ENCODE data around the gene KIF26B. TPM values are rescaled to one million over a fixed set of nuclear protein-coding genes. Genes with fewer than 3 reads are reported as not detected.
"Not testable (repeated sequence)": the region's sequence is repeated elsewhere in the genome, so short reads cannot be mapped to it uniquely, and the experiment has no call there.

KIF26B gene
- total RNA-seq, 4 donors from 2014 or later = 3.6 to 7.0 (median 5.2) TPM

DNA sequence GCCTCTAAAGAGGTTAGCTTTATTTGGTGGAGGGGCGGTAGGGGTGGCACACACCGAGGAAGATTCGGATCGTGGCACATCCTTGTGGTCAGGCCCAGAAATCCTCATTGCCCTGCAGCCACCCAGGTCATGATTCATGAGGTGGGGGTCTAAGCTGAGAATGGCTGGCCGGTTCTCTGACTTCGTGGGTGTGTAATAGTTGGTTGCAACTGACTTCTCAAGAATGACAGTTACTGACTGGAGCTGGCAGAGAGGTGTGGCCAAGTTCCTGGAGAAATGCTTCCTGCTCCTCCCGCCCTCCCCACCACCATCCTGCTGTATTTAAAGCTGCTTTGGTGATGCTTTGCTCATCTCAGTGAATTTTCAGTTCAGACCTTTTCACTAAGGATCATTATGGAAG is 198.6 kb downstream of the KIF26B start:
- Histone ChIP-seq H3K36me3 (no peaks in the 10 kb centered on the region), H3K9me3 (no peaks in the 10 kb centered on the region), H3K27me3 (no peaks in the 10 kb centered on the region), H3K4me1 (no peaks in the 10 kb centered on the region), H3K4me3 (no peak overlapping the region), H3K27ac (no peak overlapping the region)
- TF ChIP-seq EP300 (IDR thresholded peaks at IDR 0.05) (no peak), POLR2A (IDR thresholded peaks at IDR 0.05) (no peak), POLR2AphosphoS5 (IDR thresholded peaks at IDR 0.05) (no peak)
- TF ChIP-seq, protein P1, sequence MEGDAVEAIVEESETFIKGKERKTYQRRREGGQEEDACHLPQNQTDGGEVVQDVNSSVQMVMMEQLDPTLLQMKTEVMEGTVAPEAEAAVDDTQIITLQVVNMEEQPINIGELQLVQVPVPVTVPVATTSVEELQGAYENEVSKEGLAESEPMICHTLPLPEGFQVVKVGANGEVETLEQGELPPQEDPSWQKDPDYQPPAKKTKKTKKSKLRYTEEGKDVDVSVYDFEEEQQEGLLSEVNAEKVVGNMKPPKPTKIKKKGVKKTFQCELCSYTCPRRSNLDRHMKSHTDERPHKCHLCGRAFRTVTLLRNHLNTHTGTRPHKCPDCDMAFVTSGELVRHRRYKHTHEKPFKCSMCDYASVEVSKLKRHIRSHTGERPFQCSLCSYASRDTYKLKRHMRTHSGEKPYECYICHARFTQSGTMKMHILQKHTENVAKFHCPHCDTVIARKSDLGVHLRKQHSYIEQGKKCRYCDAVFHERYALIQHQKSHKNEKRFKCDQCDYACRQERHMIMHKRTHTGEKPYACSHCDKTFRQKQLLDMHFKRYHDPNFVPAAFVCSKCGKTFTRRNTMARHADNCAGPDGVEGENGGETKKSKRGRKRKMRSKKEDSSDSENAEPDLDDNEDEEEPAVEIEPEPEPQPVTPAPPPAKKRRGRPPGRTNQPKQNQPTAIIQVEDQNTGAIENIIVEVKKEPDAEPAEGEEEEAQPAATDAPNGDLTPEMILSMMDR (IDR thresholded peaks at IDR 0.05) = no peak
- 81% methylated on average over 7 of the region's 7 CpGs for WGBS
- DNase-seq (ENCODE audit: low spot score in 2 of 2) = no peak

DNA sequence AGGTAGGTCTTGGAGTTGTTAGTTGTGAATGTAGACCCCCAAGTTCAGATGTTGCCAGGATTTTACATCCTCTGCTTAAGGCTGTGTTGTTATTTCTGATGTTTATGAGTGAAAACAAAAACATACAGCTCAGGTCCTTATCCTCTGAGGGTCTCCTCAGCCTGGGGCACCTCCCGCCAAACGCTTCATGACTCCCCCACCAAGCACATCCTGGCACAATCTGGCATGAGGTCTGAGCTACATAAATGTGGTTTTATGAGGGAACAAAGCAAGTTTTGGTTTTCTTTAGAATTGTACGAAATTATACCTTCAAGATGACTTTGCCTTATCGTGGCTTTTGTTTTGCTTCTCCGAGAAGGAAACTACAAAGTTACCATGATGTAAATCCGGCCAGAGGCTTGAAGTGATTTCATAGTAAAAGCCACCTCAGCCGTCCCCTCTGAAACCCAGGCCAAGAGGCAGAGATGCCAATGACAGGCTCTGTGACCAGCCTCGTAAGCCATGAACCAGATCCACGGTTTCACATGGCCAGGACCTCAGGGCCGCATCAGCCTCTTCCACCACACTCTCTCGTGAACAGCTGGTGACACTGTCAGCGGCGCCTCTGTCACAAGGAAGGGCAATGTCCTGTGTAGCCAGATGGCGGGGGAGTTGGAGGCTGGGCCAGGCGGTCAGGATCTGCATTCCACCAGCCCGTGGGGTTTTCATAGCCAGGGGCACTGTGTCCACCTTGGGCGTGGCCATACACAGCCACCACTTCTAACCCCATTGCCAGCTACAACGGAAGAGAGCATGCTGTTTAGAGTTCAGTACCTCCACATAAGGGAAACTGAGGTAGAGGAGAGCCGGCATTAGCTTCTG is 199.4 kb downstream of the KIF26B start:
- H3K4me3 ChIP-seq = no peak overlapping the region
- WGBS = 90% methylated on average over 17 of the region's 19 CpGs
- H3K36me3 ChIP-seq = no peaks in the 10 kb centered on the region
- DNase-seq (ENCODE audit: low spot score in 2 of 2) = no peak
- no peaks in the 10 kb centered on the region for H3K27me3 ChIP-seq
- no peaks in the 10 kb centered on the region for H3K4me1 ChIP-seq
- H3K27ac ChIP-seq = no peak overlapping the region
- no peaks in the 10 kb centered on the region for H3K9me3 ChIP-seq
- TF ChIP-seq POLR2A (IDR thresholded peaks at IDR 0.05) (no peak), EP300 (IDR thresholded peaks at IDR 0.05) (no peak), POLR2AphosphoS5 (IDR thresholded peaks at IDR 0.05) (no peak)
- TF ChIP-seq, protein P1 (IDR thresholded peaks at IDR 0.05) = no peak

DNA sequence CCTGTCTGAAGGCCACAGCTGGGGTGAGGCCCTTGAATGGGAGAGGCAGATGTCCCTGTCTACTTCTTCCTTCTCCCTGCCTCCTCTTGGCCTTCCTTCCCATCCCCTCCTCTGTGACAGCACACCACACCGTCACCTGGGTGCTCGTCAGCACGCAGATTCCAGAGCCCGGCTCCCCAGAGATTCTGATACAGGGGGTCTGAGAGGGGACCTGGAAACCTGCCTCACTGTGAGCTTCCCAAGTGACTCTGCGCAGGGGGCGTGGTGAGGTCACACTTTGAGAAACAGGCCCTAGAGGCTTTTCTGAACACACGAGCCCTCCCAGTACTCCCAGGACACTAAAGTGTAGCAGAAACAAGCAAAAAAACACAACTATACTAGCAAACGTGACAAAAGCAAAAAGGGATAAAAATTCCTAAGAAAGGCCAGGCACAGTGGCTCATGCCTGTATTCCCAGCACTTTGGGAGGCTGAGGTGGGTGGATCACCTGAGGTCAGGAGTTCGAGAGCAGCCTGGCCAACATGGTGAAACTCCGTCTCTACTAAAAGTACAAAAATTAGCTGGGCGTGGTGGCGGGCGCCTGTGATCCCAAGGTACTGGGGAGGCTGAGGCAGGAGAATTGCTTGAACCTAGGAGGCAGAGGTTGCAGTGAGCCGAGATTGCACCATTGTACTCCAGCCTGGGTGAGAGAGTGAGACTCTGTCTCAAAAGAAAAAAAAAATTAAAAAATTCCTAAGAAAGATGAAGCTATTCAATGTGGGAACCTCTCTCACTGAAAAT is 201.3 kb downstream of the KIF26B start:
- not testable (repeated sequence) for H3K36me3 ChIP-seq; H3K27ac ChIP-seq; H3K9me3 ChIP-seq; DNase-seq (ENCODE audit: low spot score in 2 of 2); H3K4me3 ChIP-seq; H3K4me1 ChIP-seq; H3K27me3 ChIP-seq
- WGBS = 95% methylated on average over 14 of the region's 14 CpGs

DNA sequence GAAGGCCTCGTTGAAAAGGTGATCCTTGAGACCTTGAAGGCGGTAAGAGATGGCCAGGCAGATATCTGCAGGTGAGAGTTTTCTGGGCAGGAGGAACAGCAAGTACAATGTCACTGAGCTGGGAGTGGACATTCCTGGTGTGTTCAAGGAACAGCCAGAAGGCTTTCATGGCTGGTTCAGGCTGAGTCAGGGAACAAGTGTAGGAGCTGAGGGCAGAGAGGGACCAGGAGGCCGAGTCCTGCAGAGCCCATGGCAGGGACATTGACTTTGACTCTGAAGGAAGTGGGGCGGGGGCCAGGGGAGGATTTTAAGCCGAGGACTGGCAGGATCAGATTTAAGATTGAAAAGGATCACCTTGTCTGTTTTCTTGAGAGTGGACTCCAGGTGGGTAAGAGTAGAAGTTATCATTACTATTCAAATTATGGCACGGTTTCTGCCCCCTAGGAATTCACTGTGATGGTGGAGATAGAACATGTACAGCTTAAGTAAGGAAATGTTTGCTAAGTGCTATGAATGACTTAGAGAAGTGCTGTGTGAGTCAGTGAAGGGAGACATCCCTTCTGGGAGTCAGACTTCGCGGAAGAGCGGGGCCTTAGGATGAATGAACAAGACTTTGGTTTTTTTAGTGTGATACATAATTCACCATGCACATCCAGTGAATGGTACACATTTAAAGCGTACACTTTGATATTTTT is 202.3 kb downstream of the KIF26B start:
- 89% methylated on average over 10 of the region's 10 CpGs for WGBS
- Histone ChIP-seq H3K36me3 (no peaks in the 10 kb centered on the region), H3K27ac (no peak overlapping the region), H3K27me3 (no peaks in the 10 kb centered on the region), H3K4me1 (no peaks in the 10 kb centered on the region), H3K4me3 (no peak overlapping the region), H3K9me3 (no peaks in the 10 kb centered on the region)
- TF ChIP-seq POLR2A (IDR thresholded peaks at IDR 0.05) = no peak
- TF ChIP-seq EP300 (IDR thresholded peaks at IDR 0.05) = no peak
- TF ChIP-seq POLR2AphosphoS5 (IDR thresholded peaks at IDR 0.05) = no peak
- TF ChIP-seq, protein P1 (IDR thresholded peaks at IDR 0.05) = no peak
- no peak for DNase-seq (ENCODE audit: low spot score in 2 of 2)

DNA sequence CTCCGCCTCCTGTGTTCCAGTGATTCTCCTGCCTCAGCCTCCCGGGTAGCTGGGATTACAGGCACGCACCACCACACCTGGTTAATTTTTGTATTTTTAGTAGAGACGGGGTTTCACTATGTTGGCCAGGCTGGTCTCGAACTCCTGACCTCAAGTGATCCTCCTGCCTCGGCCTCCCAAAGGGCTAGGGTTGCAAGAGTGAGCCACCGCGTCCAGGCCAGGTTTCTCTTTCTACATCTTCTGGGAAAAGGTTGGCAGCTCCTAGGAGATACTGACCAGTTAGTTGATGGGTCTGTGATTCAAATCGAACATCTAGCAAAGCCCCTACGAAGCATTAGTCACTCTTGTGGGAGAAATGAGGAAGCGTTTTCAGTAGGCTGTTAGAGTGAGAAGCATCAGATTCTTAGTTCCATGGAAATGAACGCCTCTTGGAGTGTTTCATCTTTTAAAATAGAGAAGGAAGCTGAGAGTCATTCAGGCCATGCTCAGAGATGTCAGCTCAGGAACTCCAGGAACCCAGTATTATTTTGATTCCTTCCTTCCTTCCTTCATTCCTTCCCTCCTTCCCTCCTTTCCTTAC is 204.4 kb downstream of the KIF26B start:
- not testable (repeated sequence) for H3K4me1 ChIP-seq; H3K27me3 ChIP-seq; H3K36me3 ChIP-seq; H3K9me3 ChIP-seq; H3K27ac ChIP-seq; DNase-seq (ENCODE audit: low spot score in 2 of 2); H3K4me3 ChIP-seq
- WGBS = 94% methylated on average over 12 of the region's 12 CpGs

Data from suprapubic skin (tissue), 4 donors.